ENCODE data around the gene PRSS2.

GRCh38 chr7:142819530-142819929 is 48.8 kb downstream of the PRSS2 start:
- TF ChIP-seq POLR2A (IDR thresholded peaks at IDR 0.05) (no peak), CTCF (IDR thresholded peaks at IDR 0.05) (no peak), EP300 (IDR thresholded peaks at IDR 0.05) (no peak)

All from gastroesophageal sphincter (tissue), 3 donors.